Measurements from ENCODE around the gene PLD5.

DNA sequence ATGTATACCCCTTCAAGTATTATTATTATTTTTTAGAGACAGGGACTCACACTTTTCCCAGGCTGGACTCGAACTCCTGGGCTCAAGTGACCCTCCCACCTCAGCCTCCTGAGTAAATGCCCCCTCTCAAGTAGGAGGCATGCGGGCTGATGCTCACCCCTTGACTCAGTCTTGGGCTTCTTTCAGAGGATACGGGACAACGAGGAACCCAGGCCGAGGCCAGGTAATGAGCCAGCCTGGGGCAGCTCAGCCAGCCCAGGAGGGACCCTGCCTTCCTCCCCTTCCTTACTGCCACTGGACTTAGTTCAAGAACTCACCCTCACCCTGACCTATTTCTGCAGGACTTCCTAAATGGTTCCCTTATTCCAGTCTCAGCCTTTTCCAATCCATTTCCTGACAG is 327.6 kb downstream of the PLD5 start:
- TF ChIP-seq, protein P1, sequence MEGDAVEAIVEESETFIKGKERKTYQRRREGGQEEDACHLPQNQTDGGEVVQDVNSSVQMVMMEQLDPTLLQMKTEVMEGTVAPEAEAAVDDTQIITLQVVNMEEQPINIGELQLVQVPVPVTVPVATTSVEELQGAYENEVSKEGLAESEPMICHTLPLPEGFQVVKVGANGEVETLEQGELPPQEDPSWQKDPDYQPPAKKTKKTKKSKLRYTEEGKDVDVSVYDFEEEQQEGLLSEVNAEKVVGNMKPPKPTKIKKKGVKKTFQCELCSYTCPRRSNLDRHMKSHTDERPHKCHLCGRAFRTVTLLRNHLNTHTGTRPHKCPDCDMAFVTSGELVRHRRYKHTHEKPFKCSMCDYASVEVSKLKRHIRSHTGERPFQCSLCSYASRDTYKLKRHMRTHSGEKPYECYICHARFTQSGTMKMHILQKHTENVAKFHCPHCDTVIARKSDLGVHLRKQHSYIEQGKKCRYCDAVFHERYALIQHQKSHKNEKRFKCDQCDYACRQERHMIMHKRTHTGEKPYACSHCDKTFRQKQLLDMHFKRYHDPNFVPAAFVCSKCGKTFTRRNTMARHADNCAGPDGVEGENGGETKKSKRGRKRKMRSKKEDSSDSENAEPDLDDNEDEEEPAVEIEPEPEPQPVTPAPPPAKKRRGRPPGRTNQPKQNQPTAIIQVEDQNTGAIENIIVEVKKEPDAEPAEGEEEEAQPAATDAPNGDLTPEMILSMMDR (IDR thresholded peaks at IDR 0.05): no peak
- no peak for TF ChIP-seq POLR2A (IDR thresholded peaks at IDR 0.05)

All from body of pancreas (tissue), 4 donors.